ENCODE data around the gene GARS1.

The GARS1 gene

GRCh38 chr7:30679664-30680063, 85.0 kb downstream of the GARS1 start:
- no peak overlapping the region for H2AFZ ChIP-seq (ENCODE audit: low read length)
- no peak overlapping the region for H3K4me2 ChIP-seq (ENCODE audit: low read depth, low read length, poor library complexity, severe bottlenecking)
- H3K9me3 ChIP-seq (ENCODE audit: insufficient read depth, low read depth, low read length), result no peaks in the 10 kb centered on the region
- H3K4me3 ChIP-seq (ENCODE audit: low read length, poor library complexity, severe bottlenecking), result no peak overlapping the region
- H3F3A ChIP-seq (ENCODE audit: low read depth), result no peaks in the 10 kb centered on the region
- H3K27me3 ChIP-seq (ENCODE audit: insufficient read depth, low read length, poor library complexity, severe bottlenecking), result no peaks in the 10 kb centered on the region
- no peaks in the 10 kb centered on the region for H3K9me2 ChIP-seq (replicated peaks; ENCODE audit: low read depth, low read length)
- no peak overlapping the region for H3K9ac ChIP-seq (ENCODE audit: low read depth, low read length, poor library complexity, severe bottlenecking)
- no peaks in the 10 kb centered on the region for H3K36me3 ChIP-seq (ENCODE audit: insufficient read depth, low read length)
- no peaks in the 10 kb centered on the region for H4K20me1 ChIP-seq (ENCODE audit: insufficient read depth, low read length, poor library complexity, severe bottlenecking)
- TF ChIP-seq EZH2phosphoT487 (IDR thresholded peaks at IDR 0.05; ENCODE audit: borderline replicate concordance), result no peak
- TF ChIP-seq, protein P1, sequence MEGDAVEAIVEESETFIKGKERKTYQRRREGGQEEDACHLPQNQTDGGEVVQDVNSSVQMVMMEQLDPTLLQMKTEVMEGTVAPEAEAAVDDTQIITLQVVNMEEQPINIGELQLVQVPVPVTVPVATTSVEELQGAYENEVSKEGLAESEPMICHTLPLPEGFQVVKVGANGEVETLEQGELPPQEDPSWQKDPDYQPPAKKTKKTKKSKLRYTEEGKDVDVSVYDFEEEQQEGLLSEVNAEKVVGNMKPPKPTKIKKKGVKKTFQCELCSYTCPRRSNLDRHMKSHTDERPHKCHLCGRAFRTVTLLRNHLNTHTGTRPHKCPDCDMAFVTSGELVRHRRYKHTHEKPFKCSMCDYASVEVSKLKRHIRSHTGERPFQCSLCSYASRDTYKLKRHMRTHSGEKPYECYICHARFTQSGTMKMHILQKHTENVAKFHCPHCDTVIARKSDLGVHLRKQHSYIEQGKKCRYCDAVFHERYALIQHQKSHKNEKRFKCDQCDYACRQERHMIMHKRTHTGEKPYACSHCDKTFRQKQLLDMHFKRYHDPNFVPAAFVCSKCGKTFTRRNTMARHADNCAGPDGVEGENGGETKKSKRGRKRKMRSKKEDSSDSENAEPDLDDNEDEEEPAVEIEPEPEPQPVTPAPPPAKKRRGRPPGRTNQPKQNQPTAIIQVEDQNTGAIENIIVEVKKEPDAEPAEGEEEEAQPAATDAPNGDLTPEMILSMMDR (conservative IDR thresholded peaks at IDR 0.05; ENCODE audit: low read length), result no peak
- no peaks in the 10 kb centered on the region for H3K79me2 ChIP-seq (ENCODE audit: insufficient read depth, low read length)
- no peaks in the 10 kb centered on the region for H3K4me1 ChIP-seq (ENCODE audit: insufficient read depth, low read length, poor library complexity, severe bottlenecking)

GRCh38 chr7:30681331-30681797, 86.7 kb downstream of the GARS1 start:
- H3K4me2 ChIP-seq (ENCODE audit: low read depth, low read length, poor library complexity, severe bottlenecking), result no peak overlapping the region

DNA sequence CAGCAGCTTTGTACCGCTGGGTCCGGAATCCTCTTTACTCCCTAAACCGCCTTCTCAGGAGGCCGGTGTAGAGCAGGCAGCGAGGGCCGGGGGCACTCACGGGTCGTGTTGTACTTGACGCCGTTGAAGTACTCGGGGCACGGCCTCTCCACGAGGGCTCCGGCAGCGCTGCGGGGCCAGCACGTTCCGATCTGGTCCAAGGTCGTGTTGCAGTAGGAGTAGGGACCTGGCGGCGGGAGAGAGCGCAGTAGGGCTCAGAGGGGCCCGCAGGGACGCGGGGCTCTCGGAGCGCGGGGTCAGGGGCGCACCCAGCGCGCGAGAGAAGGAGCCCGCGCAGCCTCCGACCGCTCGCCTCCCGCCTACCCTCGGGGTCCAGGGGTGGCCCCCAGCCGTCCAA, 87.1 kb downstream of the GARS1 start:
- no peak overlapping the region for H3K9ac ChIP-seq (ENCODE audit: low read depth, low read length, poor library complexity, severe bottlenecking)
- no peak overlapping the region for H3K4me3 ChIP-seq (ENCODE audit: low read length, poor library complexity, severe bottlenecking)
- H3K27me3 ChIP-seq (ENCODE audit: insufficient read depth, low read length, poor library complexity, severe bottlenecking), result no peaks in the 10 kb centered on the region
- no peaks in the 10 kb centered on the region for H3K79me2 ChIP-seq (ENCODE audit: insufficient read depth, low read length)
- no peak overlapping the region for H3K4me2 ChIP-seq (ENCODE audit: low read depth, low read length, poor library complexity, severe bottlenecking)
- H3F3A ChIP-seq (ENCODE audit: low read depth), result no peaks in the 10 kb centered on the region
- no peaks in the 10 kb centered on the region for H3K9me2 ChIP-seq (replicated peaks; ENCODE audit: low read depth, low read length)
- H2AFZ ChIP-seq (ENCODE audit: low read length), result no peak overlapping the region
- no peaks in the 10 kb centered on the region for H3K9me3 ChIP-seq (ENCODE audit: insufficient read depth, low read depth, low read length)
- no peaks in the 10 kb centered on the region for H3K36me3 ChIP-seq (ENCODE audit: insufficient read depth, low read length)
- TF ChIP-seq, protein P1 (conservative IDR thresholded peaks at IDR 0.05; ENCODE audit: low read length), result no peak
- no peak for TF ChIP-seq EZH2phosphoT487 (IDR thresholded peaks at IDR 0.05; ENCODE audit: borderline replicate concordance)
- no peaks in the 10 kb centered on the region for H4K20me1 ChIP-seq (ENCODE audit: insufficient read depth, low read length, poor library complexity, severe bottlenecking)
- no peaks in the 10 kb centered on the region for H3K4me1 ChIP-seq (ENCODE audit: insufficient read depth, low read length, poor library complexity, severe bottlenecking)

More at GRCh38 chr7:30681331-30681797, 86.7 kb downstream of the GARS1 start:
- Histone ChIP-seq H3K36me3 (ENCODE audit: insufficient read depth, low read length) (no peaks in the 10 kb centered on the region), H3K9me2 (replicated peaks; ENCODE audit: low read depth, low read length) (no peaks in the 10 kb centered on the region), H3K27me3 (ENCODE audit: insufficient read depth, low read length, poor library complexity, severe bottlenecking) (no peaks in the 10 kb centered on the region), H3F3A (ENCODE audit: low read depth) (no peaks in the 10 kb centered on the region), H3K9me3 (ENCODE audit: insufficient read depth, low read depth, low read length) (no peaks in the 10 kb centered on the region), H2AFZ (ENCODE audit: low read length) (no peak overlapping the region), H3K4me1 (ENCODE audit: insufficient read depth, low read length, poor library complexity, severe bottlenecking) (no peaks in the 10 kb centered on the region), H4K20me1 (ENCODE audit: insufficient read depth, low read length, poor library complexity, severe bottlenecking) (no peaks in the 10 kb centered on the region), H3K79me2 (ENCODE audit: insufficient read depth, low read length) (no peaks in the 10 kb centered on the region), H3K9ac (ENCODE audit: low read depth, low read length, poor library complexity, severe bottlenecking) (no peak overlapping the region), H3K4me3 (ENCODE audit: low read length, poor library complexity, severe bottlenecking) (no peak overlapping the region)
- TF ChIP-seq, protein P1 (conservative IDR thresholded peaks at IDR 0.05; ENCODE audit: low read length), result no peak
- no peak for TF ChIP-seq EZH2phosphoT487 (IDR thresholded peaks at IDR 0.05; ENCODE audit: borderline replicate concordance)
